Left lung (tissue), 10 donors: ENCODE measurements around the gene DNAH1. TPM values are rescaled to one million over a fixed set of nuclear protein-coding genes. Genes with fewer than 3 reads are reported as not detected.
A peak's percentile ranks its signal among the peaks of the same experiment; 100 is the strongest.

Source experiments
- ATAC-seq: fragments of 200-7000 bp; cut with Tn5 transposase; one replicate; pipeline ENCODE4 v1.9.1; 2020; ENCODE audit warnings: moderate library complexity
- DNase-seq, 4 donors: peaks; one replicate each; pipeline ENCODE4 v3.0.0-alpha.2; 2013 to 2020
- H3K27ac ChIP-seq, 2 donors: fragments of 200-600 bp; sonication (generic) in 1 of 2; one replicate each; pipeline versions ENCODE4 v1.5.0 to v1.8.0; 2020 to 2021
- H3K27me3 ChIP-seq, 2 donors: fragments of 200-600 bp; sonication (generic) in 1 of 2; one replicate each; pipeline versions ENCODE4 v1.5.0 to v1.8.0; 2020 to 2021
- H3K36me3 ChIP-seq, 2 donors: fragments of 200-600 bp; sonication (generic) in 1 of 2; one replicate each; pipeline versions ENCODE4 v1.5.0 to v1.8.0; 2020 to 2021
- H3K4me1 ChIP-seq, 2 donors: fragments of 200-600 bp; one replicate each; pipeline ENCODE4 v1.8.0; 2021
- H3K4me3 ChIP-seq, 2 donors: fragments of 200-600 bp; sonication (generic) in 1 of 2; one replicate each; pipeline versions ENCODE4 v1.5.0 to v1.8.0; 2020 to 2021; ENCODE audit warnings: mild to moderate bottlenecking in 1 of 2
- H3K9me3 ChIP-seq, 2 donors: fragments of 200-600 bp; sonication (generic) in 1 of 2; one replicate each; pipeline versions ENCODE4 v1.5.0 to v1.8.0; 2020 to 2021
- intact Hi-C, 2 donors: fragments of 100-400 bp; cut with DNase I; formaldehyde crosslinking; loops; one replicate each; pipeline versions ENCODE4 v1.11.2 to v1.14.2; 2022
- polyA plus RNA-seq, 6 donors: library from polyadenylated mRNA; unstranded; fragments of 120-200 nt; gene quantifications; one replicate each; pipeline ENCODE4 v1.2.1, GENCODE V29; 2013; ENCODE audit not compliant: insufficient read length in 6 of 6
- total RNA-seq, 2 donors: library from RNA; stranded (reverse); fragmentation: NEBNext Ultra II Directional; extraction: Animal tissue kit (Norgen Biotek cat#: 25700); gene quantifications; one replicate each; pipeline ENCODE4 v1.2.1, GENCODE V29; 2021
- TF ChIP-seq, protein P1 (sequence below), 2 donors: fragments of 200-600 bp; sonication (generic) in 1 of 2; IDR thresholded peaks; one replicate each; pipeline versions ENCODE4 v1.5.0 to v1.8.0; 2021; ENCODE audit warnings: antibody characterized with exemption in 2 of 2
- donor health status: DM: no; HTN: yes; CAD: no.
- donor health status: DM: no; HTN: no; CAD: no.

DNAH1 gene
- total and polyA plus RNA-seq, 8 donors = 6.5 to 14.0 (median 9.9) TPM

- TF ChIP-seq, protein P1, sequence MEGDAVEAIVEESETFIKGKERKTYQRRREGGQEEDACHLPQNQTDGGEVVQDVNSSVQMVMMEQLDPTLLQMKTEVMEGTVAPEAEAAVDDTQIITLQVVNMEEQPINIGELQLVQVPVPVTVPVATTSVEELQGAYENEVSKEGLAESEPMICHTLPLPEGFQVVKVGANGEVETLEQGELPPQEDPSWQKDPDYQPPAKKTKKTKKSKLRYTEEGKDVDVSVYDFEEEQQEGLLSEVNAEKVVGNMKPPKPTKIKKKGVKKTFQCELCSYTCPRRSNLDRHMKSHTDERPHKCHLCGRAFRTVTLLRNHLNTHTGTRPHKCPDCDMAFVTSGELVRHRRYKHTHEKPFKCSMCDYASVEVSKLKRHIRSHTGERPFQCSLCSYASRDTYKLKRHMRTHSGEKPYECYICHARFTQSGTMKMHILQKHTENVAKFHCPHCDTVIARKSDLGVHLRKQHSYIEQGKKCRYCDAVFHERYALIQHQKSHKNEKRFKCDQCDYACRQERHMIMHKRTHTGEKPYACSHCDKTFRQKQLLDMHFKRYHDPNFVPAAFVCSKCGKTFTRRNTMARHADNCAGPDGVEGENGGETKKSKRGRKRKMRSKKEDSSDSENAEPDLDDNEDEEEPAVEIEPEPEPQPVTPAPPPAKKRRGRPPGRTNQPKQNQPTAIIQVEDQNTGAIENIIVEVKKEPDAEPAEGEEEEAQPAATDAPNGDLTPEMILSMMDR (IDR thresholded peaks at IDR 0.05) = no peak
- intact Hi-C loops = no loop called here
- DNase-seq (no peak), ATAC-seq (no peak)
- no peaks in the 10 kb centered on the region for H3K27me3 ChIP-seq
- no peak overlapping the region for H3K4me3 ChIP-seq
- no peaks in the 10 kb centered on the region for H3K9me3 ChIP-seq
- H3K27ac ChIP-seq = no peak overlapping the region
- H3K36me3 ChIP-seq = peaks cover 0 to 83% of the 10 kb centered on the region in 2 donors
- no peaks in the 10 kb centered on the region for H3K4me1 ChIP-seq
These were observed 50.4 kb downstream of the DNAH1 start for GRCh38 chr3:52366527-52366926.

GRCh38 chr3:52367891-52368880, 52.1 kb downstream of the DNAH1 start:
- ATAC-seq (no peak), DNase-seq (no peak)
- Histone ChIP-seq H3K4me1 (no peaks in the 10 kb centered on the region), H3K27me3 (no peaks in the 10 kb centered on the region), H3K36me3 (peaks cover 0 to 76% of the 10 kb centered on the region in 2 donors), H3K9me3 (no peaks in the 10 kb centered on the region), H3K27ac (no peak overlapping the region), H3K4me3 (no peak overlapping the region)
- intact Hi-C loops = no loop called here
- TF ChIP-seq, protein P1 (IDR thresholded peaks at IDR 0.05) = no peak

DNA sequence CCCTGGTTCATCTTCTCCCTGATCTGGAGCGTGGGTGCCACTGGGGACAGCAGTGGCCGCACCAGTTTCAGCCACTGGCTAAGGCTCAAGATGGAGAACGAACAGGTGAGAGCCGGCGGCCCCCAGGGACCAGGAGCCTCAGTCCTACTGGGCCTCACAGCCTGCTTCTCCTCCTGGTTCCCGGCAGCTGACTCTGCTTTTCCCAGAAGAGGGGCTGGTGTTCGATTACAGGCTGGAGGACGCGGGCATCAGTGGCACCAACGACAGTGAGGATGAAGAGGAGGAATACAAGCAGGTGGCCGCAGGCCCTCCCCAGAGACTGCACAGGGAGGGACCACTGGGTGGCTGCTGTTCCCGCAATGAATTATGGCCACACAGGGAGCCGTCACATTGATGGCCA, 54.4 kb downstream of the DNAH1 start:
- intact Hi-C loops = no loop called here
- H3K36me3 ChIP-seq = peaks cover 0 to 59% of the 10 kb centered on the region in 2 donors

DNA sequence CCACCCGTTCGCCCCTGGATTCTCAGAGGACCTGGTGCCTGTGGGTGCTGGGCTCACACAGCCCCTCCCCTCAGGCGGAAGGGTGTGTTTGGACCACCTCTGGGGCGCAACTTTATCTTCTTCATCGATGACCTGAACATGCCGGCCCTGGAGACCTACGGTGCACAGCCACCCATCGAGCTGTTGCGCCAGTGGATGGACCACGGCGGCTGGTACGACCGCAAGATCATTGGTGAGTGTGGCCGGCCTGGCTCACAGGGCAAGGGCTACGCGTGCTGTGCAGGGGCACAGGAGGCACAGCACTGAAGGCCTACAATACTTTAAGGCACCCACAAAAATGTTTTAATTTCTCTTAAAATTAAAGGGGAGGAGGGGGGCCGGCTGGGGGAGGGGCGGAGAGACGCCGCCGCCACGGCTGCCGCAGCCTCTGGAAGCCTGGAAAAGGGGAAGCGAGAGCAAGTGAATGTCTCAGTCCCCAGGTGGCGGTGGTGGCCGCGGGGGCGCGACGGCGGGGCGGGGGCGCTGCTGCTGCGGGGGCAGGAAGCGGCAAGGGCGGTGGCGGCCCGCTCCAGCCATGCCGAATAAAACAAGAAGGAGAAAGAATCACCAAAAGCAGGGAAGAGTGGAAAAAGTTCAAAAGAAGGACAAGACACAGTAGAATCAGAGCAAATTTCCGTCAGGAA, 56.8 kb downstream of the DNAH1 start:
- H3K4me3 ChIP-seq = no peak overlapping the region
- intact Hi-C loops = no loop called here
- peak in 2 of 4 donors; percentile 12 to 41 for DNase-seq
- peaks cover 0 to 53% of the 10 kb centered on the region in 2 donors for H3K36me3 ChIP-seq
- peak; percentile 33 for ATAC-seq
- H3K4me1 ChIP-seq = no peaks in the 10 kb centered on the region
- no peak overlapping the region for H3K27ac ChIP-seq
- H3K27me3 ChIP-seq = no peaks in the 10 kb centered on the region
- TF ChIP-seq, protein P1 (IDR thresholded peaks at IDR 0.05) = no peak
- H3K9me3 ChIP-seq = no peaks in the 10 kb centered on the region

More for the DNA sequence above, 54.4 kb downstream of the DNAH1 start:
- ATAC-seq (no peak), DNase-seq (no peak)
- Histone ChIP-seq H3K4me3 (no peak overlapping the region), H3K4me1 (no peaks in the 10 kb centered on the region), H3K27me3 (no peaks in the 10 kb centered on the region), H3K9me3 (no peaks in the 10 kb centered on the region), H3K27ac (no peak overlapping the region)
- TF ChIP-seq, protein P1 (IDR thresholded peaks at IDR 0.05) = no peak

DNA sequence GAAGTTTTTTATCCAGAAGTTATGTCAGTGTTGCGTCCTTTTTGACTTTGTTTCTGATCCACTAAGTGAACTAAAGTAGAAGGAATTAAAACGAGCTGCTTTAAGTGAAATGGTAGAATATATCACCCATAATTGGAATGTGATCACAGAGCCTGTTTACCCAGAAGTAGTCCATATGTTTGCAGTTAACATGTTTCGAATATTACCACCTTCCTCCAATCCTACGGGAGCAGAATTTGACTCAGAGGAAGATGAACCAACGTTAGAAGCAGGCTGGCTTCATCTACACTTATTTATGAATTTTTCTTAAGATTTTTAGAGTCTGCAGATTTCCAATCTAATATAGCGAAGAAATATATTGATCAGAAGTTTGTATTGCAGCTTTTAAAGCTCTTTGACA, 57.6 kb downstream of the DNAH1 start:
- H3K27me3 ChIP-seq = no peaks in the 10 kb centered on the region
- no peak for DNase-seq
- TF ChIP-seq, protein P1 (IDR thresholded peaks at IDR 0.05) = no peak
- H3K9me3 ChIP-seq = no peaks in the 10 kb centered on the region
- H3K4me1 ChIP-seq = no peaks in the 10 kb centered on the region
- H3K4me3 ChIP-seq = no peak overlapping the region
- no peak overlapping the region for H3K27ac ChIP-seq
- H3K36me3 ChIP-seq = peaks cover 0 to 49% of the 10 kb centered on the region in 2 donors
- ATAC-seq = no peak
- intact Hi-C loops = no loop called here
